Ovary (tissue), 10 donors: Measurements from ENCODE around the gene CCND1. TPM values are rescaled to one million over a fixed set of nuclear protein-coding genes. Genes with fewer than 3 reads are reported as not detected.

Source experiments
- DNase-seq, 5 donors: peaks; one replicate each; pipeline ENCODE4 v3.0.0-alpha.2; 2019 to 2020
- H3K27ac ChIP-seq, 2 donors: fragments of 200-600 bp; one replicate each; pipeline versions ENCODE4 v1.5.1 to v1.8.0; 2019 to 2022
- H3K27me3 ChIP-seq: fragments of 200-600 bp; one replicate; pipeline ENCODE4 v1.8.0; 2022
- H3K36me3 ChIP-seq: fragments of 200-600 bp; sonication (generic); one replicate; pipeline ENCODE4 v1.5.1; 2019
- H3K4me1 ChIP-seq: one replicate; pipeline ENCODE4 v1.8.1; 2013; ENCODE audit warnings: mild to moderate bottlenecking, moderate library complexity; ENCODE audit not compliant: insufficient read depth
- H3K4me3 ChIP-seq: fragments of 200-600 bp; sonication (generic); one replicate; pipeline ENCODE4 v1.5.1; 2017
- H3K9me3 ChIP-seq, 2 donors: fragments of 200-600 bp in 1 of 2; sonication (generic) in 1 of 2; one replicate each; pipeline versions ENCODE4 v1.5.1 to v1.8.1; 2013 to 2019; ENCODE audit warnings: mild to moderate bottlenecking in 1 of 2, moderate library complexity in 1 of 2
- EP300 ChIP-seq: sonication (generic); formaldehyde crosslinking; IDR thresholded peaks from one replicate; pipeline ENCODE4 v1.6.1; 2017; ENCODE audit warnings: antibody characterized with exemption
- POLR2A ChIP-seq: fragments of 450-650 bp; IDR thresholded peaks from one replicate; pipeline ENCODE4 v1.6.1; 2017; ENCODE audit warnings: antibody characterized with exemption, mild to moderate bottlenecking, moderate library complexity
- WGBS, 3 donors: extraction: QIAGEN DNeasy Blood & Tissue Kit in 1 of 3; methylation state at CpG; one replicate each; pipeline versions ENCODE4 v1.1.5 to v1.1.7; 2013 to 2017; 5-methylcytosine and 5-hydroxymethylcytosine counted together
- intact Hi-C, 4 donors: fragments of 100-400 bp; cut with DNase I; formaldehyde crosslinking; loops; one replicate each; pipeline versions ENCODE4 v1.11.0 to v1.15.1; 2022 to 2023
- long read RNA-seq, 3 donors: library from polyadenylated mRNA in 2 of 3; unstranded in 2 of 3; transcript quantifications; one replicate each; pipeline ENCODE4 v2.0.0 and lab custom pipeline, GENCODE V29; 2021 to 2026
- polyA plus RNA-seq, 2 donors: library from polyadenylated mRNA; stranded (reverse); fragments of 200-250 nt in 1 of 2; fragments of 350-450 nt in 1 of 2; fragmentation: Illumina TruSeq in 1 of 2; extraction: RNeasy Lipid Tissue Mini Kit (QIAGEN cat#74804) in 1 of 2; gene quantifications; one replicate each; pipeline ENCODE4 v1.2.3, GENCODE V29; 2013 to 2014
- total RNA-seq, 7 donors: library from RNA; depleted of rRNA in 2 of 7; stranded (reverse); fragments of >200 nt in 2 of 7; fragmentation: NEBNext Ultra II Directional in 3 of 7; extraction: Animal tissue kit (Norgen Biotek cat#: 25700) in 3 of 7; gene quantifications; one replicate each; pipeline versions ENCODE4 v1.1.0 to v1.2.4, GENCODE V29; 2016 to 2023
- TF ChIP-seq, protein P1 (sequence below), 3 donors: fragments of 450-650 bp in 2 of 3; fragments of 200-600 bp in 1 of 3; IDR thresholded peaks; one replicate each; pipeline versions ENCODE4 v1.5.1 to v1.8.0; 2016 to 2022; ENCODE audit warnings: antibody characterized with exemption in 3 of 3, mild to moderate bottlenecking in 1 of 3
- donor health status: DM: no; HTN: no; CAD: no; lungs with moderate emphysema.
- donor health status: DM: no; HTN: no; CAD: no.
- donor health status: Bipolar disorder and iron deficiency.
- donor health status: DM: yes; HTN: yes; CAD: no.
- donor health status: DM: no; HTN: no; CAD: no.
- donor health status: DM: yes; HTN: yes; CAD: no.

CCND1 gene
- 10 to 100 TPM in 5 of 7 donors, 1 to 10 TPM in 2; 6.0 to 58.9 (median 19.2) TPM for total RNA-seq
- polyA plus RNA-seq, result 10 to 100 TPM in 1 of 2 donors, 1 to 10 TPM in 1; 3.4 to 19.3 TPM
- long read RNA-seq, donor 1, full-length matches to known transcripts, result 9 of 15 reads
- long read RNA-seq, donor 1, partial matches to known transcripts, result 0 of 15 reads
- long read RNA-seq, donor 1, other reads (novel, unspliced or antisense), result 6 of 15 reads
- long read RNA-seq, donor 2, full-length matches to known transcripts, result 8 of 75 reads
- long read RNA-seq, donor 2, partial matches to known transcripts, result 67 of 75 reads
- long read RNA-seq, donor 2, other reads (novel, unspliced or antisense), result 0 of 75 reads
- long read RNA-seq, donor 3, full-length matches to known transcripts, result 35 of 72 reads
- long read RNA-seq, donor 3, partial matches to known transcripts, result 35 of 72 reads
- long read RNA-seq, donor 3, other reads (novel, unspliced or antisense), result 2 of 72 reads

DNA sequence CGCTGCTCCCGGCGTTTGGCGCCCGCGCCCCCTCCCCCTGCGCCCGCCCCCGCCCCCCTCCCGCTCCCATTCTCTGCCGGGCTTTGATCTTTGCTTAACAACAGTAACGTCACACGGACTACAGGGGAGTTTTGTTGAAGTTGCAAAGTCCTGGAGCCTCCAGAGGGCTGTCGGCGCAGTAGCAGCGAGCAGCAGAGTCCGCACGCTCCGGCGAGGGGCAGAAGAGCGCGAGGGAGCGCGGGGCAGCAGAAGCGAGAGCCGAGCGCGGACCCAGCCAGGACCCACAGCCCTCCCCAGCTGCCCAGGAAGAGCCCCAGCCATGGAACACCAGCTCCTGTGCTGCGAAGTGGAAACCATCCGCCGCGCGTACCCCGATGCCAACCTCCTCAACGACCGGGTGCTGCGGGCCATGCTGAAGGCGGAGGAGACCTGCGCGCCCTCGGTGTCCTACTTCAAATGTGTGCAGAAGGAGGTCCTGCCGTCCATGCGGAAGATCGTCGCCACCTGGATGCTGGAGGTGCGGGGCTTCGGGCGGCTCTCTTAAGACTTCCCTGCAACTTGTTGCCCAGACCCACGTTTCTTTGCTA is at the start of gene CCND1:
Gene CCND1 (plus strand): TSS at position 162 of the 587 bp plus-strand sequence. CDS start 158 bp downstream, at position 320.
- no peaks in the 10 kb centered on the region for H3K9me3 ChIP-seq
- WGBS, 3 donors, result 0 to 1% (median 1%) methylated on average over 36 to 49 of the region's 49 CpGs

DNA sequence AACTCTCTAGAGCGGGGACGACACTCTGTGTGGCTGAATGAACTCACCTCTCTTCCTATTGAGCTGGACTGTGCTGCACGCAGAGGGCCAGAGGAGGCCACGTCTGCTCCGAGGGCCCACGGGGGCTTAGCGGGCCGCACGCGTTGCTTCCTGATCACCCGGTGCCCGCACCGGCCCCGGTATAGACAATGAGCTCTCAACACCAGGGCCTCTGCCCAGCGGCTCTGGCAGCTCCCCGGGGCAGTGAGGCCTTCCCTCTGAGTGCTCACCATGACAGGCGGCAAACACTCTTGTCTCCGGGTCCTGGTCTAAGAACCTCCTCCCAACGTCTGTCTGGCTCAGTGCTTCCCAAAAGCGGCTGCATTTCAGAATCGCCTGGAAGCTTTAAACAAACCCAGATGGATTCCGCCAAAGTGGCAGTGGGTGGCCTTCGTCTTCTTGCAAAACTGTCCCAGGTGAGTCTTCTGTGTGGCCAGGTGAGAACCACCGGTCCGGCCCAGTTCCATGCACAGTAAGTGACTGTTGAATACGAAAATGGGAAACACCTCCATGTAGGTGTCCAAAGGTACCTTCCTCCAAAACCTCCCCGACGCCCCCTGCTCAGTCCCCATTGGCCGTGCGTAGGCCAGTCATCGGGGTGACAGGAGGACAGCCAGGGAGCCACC is 47.8 kb upstream of the CCND1 start:
- 85 to 86% (median 86%) methylated on average over 29 to 31 of the region's 31 CpGs for WGBS, 3 donors
- H3K4me1 ChIP-seq, result no peaks in the 10 kb centered on the region
- H3K27ac ChIP-seq, result no peak overlapping the region
- DNase-seq, result no peak
- no peaks in the 10 kb centered on the region for H3K9me3 ChIP-seq
- H3K4me3 ChIP-seq, result no peak overlapping the region
- no peaks in the 10 kb centered on the region for H3K27me3 ChIP-seq
- no peaks in the 10 kb centered on the region for H3K36me3 ChIP-seq
- TF ChIP-seq EP300 (no peak), POLR2A (no peak)
- TF ChIP-seq, protein P1, sequence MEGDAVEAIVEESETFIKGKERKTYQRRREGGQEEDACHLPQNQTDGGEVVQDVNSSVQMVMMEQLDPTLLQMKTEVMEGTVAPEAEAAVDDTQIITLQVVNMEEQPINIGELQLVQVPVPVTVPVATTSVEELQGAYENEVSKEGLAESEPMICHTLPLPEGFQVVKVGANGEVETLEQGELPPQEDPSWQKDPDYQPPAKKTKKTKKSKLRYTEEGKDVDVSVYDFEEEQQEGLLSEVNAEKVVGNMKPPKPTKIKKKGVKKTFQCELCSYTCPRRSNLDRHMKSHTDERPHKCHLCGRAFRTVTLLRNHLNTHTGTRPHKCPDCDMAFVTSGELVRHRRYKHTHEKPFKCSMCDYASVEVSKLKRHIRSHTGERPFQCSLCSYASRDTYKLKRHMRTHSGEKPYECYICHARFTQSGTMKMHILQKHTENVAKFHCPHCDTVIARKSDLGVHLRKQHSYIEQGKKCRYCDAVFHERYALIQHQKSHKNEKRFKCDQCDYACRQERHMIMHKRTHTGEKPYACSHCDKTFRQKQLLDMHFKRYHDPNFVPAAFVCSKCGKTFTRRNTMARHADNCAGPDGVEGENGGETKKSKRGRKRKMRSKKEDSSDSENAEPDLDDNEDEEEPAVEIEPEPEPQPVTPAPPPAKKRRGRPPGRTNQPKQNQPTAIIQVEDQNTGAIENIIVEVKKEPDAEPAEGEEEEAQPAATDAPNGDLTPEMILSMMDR (IDR thresholded peaks at IDR 0.05), result no peak
- intact Hi-C loops, result no loop called here

More for the DNA sequence above, at the start of gene CCND1:
- intact Hi-C loops, result loop anchor here in 3 of 4 donors (5.0 to 10.0 kb wide), 2 partner anchors 536 to 539 kb away; no protein-coding TSS in a partner anchor
- H3K4me3 ChIP-seq, result peak within 1 kb of the TSS; percentile 57
- no peaks in the 10 kb centered on the region for H3K36me3 ChIP-seq
- TF ChIP-seq, protein P1 (IDR thresholded peaks at IDR 0.05), result no peak
- no peak for TF ChIP-seq POLR2A
- no peak for TF ChIP-seq EP300
- H3K4me1 ChIP-seq, result peaks cover 8% of the 10 kb centered on the region
- peaks cover 7% of the 10 kb centered on the region for H3K27me3 ChIP-seq
- DNase-seq, result no peak
- peak within 1 kb of the TSS in 1 of 2 donors; percentile 28 for H3K27ac ChIP-seq

DNA sequence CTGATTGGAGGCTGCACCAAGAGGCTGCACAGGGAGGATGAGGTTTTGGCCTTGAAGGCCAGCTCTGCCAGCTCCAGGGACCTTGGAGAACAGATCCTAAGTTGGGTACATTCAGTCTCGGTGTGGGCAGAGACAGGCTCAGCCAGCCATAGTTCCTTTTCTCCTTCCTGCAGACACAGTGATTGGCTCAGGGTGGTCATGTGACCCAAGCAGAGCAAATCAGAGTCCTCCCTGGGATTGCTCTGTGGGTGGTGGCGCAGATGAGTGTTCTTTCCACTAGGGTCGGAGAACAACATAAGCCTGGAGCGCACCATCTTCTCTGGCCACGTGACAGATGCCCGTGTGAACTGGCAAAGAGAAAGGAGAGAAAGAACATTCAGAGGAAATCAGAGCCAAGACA is 47.1 kb upstream of the CCND1 start:
- WGBS, 3 donors, result 80 to 90% (median 81%) methylated on average over 6 of the region's 6 CpGs
- Histone ChIP-seq H3K9me3 (no peaks in the 10 kb centered on the region), H3K27ac (no peak overlapping the region), H3K4me1 (no peaks in the 10 kb centered on the region), H3K27me3 (no peaks in the 10 kb centered on the region), H3K4me3 (no peak overlapping the region), H3K36me3 (no peaks in the 10 kb centered on the region)
- DNase-seq, result no peak
- intact Hi-C loops, result no loop called here
- TF ChIP-seq, protein P1 (IDR thresholded peaks at IDR 0.05), result no peak

DNA sequence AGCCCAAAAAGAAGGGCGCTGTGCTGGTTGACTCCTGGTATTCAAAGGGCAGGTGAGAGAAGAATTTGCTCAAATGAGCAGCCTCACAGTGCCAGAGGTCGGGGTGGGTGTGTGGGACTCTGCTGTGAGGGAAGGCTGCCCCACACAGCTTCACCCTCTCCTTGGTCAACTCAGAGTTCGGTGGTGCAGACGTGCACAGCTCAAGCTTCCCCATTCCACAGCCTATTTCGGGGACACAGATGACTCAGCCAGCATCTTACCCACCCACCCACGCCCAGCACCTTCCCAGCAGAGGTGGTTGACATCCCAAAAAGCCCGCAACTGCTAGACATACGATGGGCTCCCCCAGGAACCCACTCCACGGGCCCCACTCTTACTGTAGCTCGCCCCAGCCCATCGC is 46.5 kb upstream of the CCND1 start:
- intact Hi-C loops, result no loop called here
- Histone ChIP-seq H3K36me3 (no peaks in the 10 kb centered on the region), H3K27me3 (no peaks in the 10 kb centered on the region), H3K4me1 (no peaks in the 10 kb centered on the region), H3K4me3 (no peak overlapping the region), H3K27ac (no peak overlapping the region), H3K9me3 (no peaks in the 10 kb centered on the region)
- TF ChIP-seq EP300 (no peak), POLR2A (no peak)
- TF ChIP-seq, protein P1 (IDR thresholded peaks at IDR 0.05), result no peak
- 82 to 91% (median 84%) methylated on average over 11 of the region's 11 CpGs for WGBS, 3 donors
- no peak for DNase-seq
